HepG2 (cell line): ENCODE results near the gene FBN3. TPM values are rescaled to one million over a fixed set of nuclear protein-coding genes. Genes with fewer than 3 reads are reported as not detected.

ENCODE experiments used
- CBX5 ChIP-seq: sonication (generic); formaldehyde crosslinking; IDR thresholded peaks from 2 replicates; pipeline ENCODE4 v1.4.0; 2020; ENCODE audit warnings: missing genetic modification reagents, borderline replicate concordance
- CEBPB ChIP-seq: IDR thresholded peaks from 2 replicates; pipeline ENCODE4 v1.6.1; 2011; ENCODE audit warnings: low read depth, low read length, improper control_type of control experiment, borderline replicate concordance
- CTCF ChIP-seq: sonication (generic); formaldehyde crosslinking; IDR thresholded peaks from 2 replicates; pipeline ENCODE4 v1.5.0; 2020; ENCODE audit warnings: mild to moderate bottlenecking, missing genetic modification reagents, moderate library complexity
- ETV5 ChIP-seq: IDR thresholded peaks from 2 replicates; pipeline ENCODE4 v1.6.1; 2018; ENCODE audit warnings: missing biosample characterization, missing genetic modification reagents, inconsistent platforms, borderline replicate concordance
- FOSL2 ChIP-seq: sonication (generic); formaldehyde crosslinking; IDR thresholded peaks from 2 replicates; pipeline ENCODE4 v1.4.0; 2020; ENCODE audit warnings: missing genetic modification reagents
- GATAD1 ChIP-seq: IDR thresholded peaks from 2 replicates; pipeline ENCODE4 v1.6.1; 2016; ENCODE audit warnings: missing genetic modification reagents, missing compliant biosample characterization
- GATAD2A ChIP-seq: IDR thresholded peaks from 2 replicates; pipeline ENCODE4 v1.6.1; 2016
- HDAC2 ChIP-seq: sonication (generic); formaldehyde crosslinking; IDR thresholded peaks from 2 replicates; pipeline ENCODE4 v1.4.0; 2020; ENCODE audit warnings: missing genetic modification reagents
- HMG20A ChIP-seq: IDR thresholded peaks from 2 replicates; pipeline ENCODE4 v1.6.1; 2016; ENCODE audit warnings: borderline replicate concordance
- HNF1B ChIP-seq: sonication (generic); formaldehyde crosslinking; IDR thresholded peaks from 2 replicates; pipeline ENCODE4 v1.5.1; 2020; ENCODE audit warnings: mild to moderate bottlenecking, moderate library complexity, missing genetic modification reagents
- THRA ChIP-seq: sonication (generic); formaldehyde crosslinking; IDR thresholded peaks from 2 replicates; pipeline ENCODE4 v1.4.0; 2020; ENCODE audit warnings: missing genetic modification reagents, borderline replicate concordance
- ZBTB33 ChIP-seq: sonication (generic); formaldehyde crosslinking; IDR thresholded peaks from 2 replicates; pipeline ENCODE4 v1.4.0; 2020; ENCODE audit warnings: missing genetic modification reagents
- ZBTB38 ChIP-seq: sonication (generic); formaldehyde crosslinking; IDR thresholded peaks from 2 replicates; pipeline ENCODE4 v1.5.1; 2020; ENCODE audit warnings: mild to moderate bottlenecking, missing genetic modification reagents
- ZNF232 ChIP-seq: sonication (generic); formaldehyde crosslinking; IDR thresholded peaks from 2 replicates; pipeline ENCODE4 v1.4.0; 2020; ENCODE audit warnings: missing genetic modification reagents, borderline replicate concordance
- ZNF646 ChIP-seq: sonication (generic); formaldehyde crosslinking; IDR thresholded peaks from 2 replicates; pipeline ENCODE4 v1.9.0; 2021; ENCODE audit warnings: mild to moderate bottlenecking, missing genetic modification reagents
- ZNF660 ChIP-seq: sonication (generic); formaldehyde crosslinking; IDR thresholded peaks from 2 replicates; pipeline ENCODE4 v1.5.1; 2020; ENCODE audit warnings: mild to moderate bottlenecking, low read depth, missing genetic modification reagents, borderline replicate concordance
- polyA plus RNA-seq, 8 experiments: library from polyadenylated mRNA; depleted of rRNA in 3 of 8; stranded (reverse) in 7 of 8; unstranded in 1 of 8; fragments of >200 nt; fragmentation: Illumina TruSeq in 4 of 8; extraction: Trizol in 4 of 8; gene quantifications; 2 replicates each; pipeline versions ENCODE4 v1.2.1 to v1.2.3, GENCODE V29; 2011 to 2016; ENCODE audit warnings: low read depth in 4 of 8, missing spikeins in 1 of 8, mixed read lengths in 1 of 8; ENCODE audit not compliant: insufficient read depth in 1 of 8
- total RNA-seq, 5 experiments: library from RNA; depleted of rRNA; stranded (reverse); fragments of >200 nt; fragmentation: Illumina TruSeq; extraction: Trizol; gene quantifications; 2 replicates each; pipeline ENCODE4 v1.2.3, GENCODE V29; 2016; ENCODE audit warnings: low read depth in 1 of 5

FBN3 gene
- total and polyA plus RNA-seq, 2 of the 13 experiments (the other 11 are each of a cell fraction or from before 2014, with no cell fraction given), result 0.20 to 1.3 TPM

GRCh38 chr19:8158411-8159074, 9.2 kb upstream of the FBN3 start (continued):
- TF ChIP-seq HNF1B (peak; percentile 61), ZBTB33 (CRISPR knock-in tag) (peak; percentile 46; the same call in 1 of the 2 replicates), ZBTB38 (CRISPR knock-in tag) (no peak), ETV5 (CRISPR knock-in tag) (no peak; the same call in 1 of the 2 replicates), CTCF (CRISPR knock-in tag) (peak; percentile 90), ZNF660 (CRISPR knock-in tag) (no peak), GATAD2A (CRISPR knock-in tag) (peak; percentile 61), FOSL2 (0 out of 2 replicates have a peak, but pooled peaks have one; percentile 18), HMG20A (CRISPR knock-in tag) (0 out of 2 replicates have a peak, but pooled peaks have one; percentile 27), CEBPB (no peak), ZNF232 (CRISPR knock-in tag) (no peak), THRA (CRISPR knock-in tag) (peak; percentile 49; the same call in 1 of the 2 replicates), GATAD1 (CRISPR knock-in tag) (peak; percentile 42; the same call in 1 of the 2 replicates), CBX5 (CRISPR knock-in tag) (peak; percentile 65; the same call in 1 of the 2 replicates), ZNF646 (no peak), HDAC2 (CRISPR knock-in tag) (peak; percentile 81)
